ENCODE measurements around the gene FOXO3B.
"Not testable (repeated sequence)": the region's sequence is repeated elsewhere in the genome, so short reads cannot be mapped to it uniquely, and the experiment has no call there.

Gene FOXO3B

GRCh38 chr17:18661924-18662624 lies 20.0 kb downstream of the FOXO3B start:
- not testable (repeated sequence) for DNase-seq (ENCODE audit: low spot score)

DNA sequence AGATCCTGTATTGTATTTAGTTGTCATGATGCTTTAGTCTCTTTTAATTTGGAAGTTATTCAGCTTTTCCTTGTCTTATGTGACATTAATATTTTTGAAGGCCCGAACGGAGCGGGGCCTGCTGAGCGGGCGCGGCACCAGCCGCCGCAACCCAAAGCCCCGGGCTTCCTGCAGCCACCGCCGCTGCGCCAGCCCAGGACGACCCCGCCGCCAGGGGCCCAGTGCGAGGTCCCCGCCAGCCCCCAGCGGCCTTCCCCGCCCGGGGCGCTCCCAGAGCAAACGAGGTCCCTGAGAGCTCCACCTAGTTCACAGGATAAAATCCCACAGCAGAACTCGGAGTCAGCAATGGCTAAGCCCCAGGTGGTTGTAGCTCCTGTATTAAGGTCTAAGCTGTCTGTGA lies 32.0 kb downstream of the FOXO3B start:
- DNase-seq (ENCODE audit: low spot score): not testable (repeated sequence)

DNA sequence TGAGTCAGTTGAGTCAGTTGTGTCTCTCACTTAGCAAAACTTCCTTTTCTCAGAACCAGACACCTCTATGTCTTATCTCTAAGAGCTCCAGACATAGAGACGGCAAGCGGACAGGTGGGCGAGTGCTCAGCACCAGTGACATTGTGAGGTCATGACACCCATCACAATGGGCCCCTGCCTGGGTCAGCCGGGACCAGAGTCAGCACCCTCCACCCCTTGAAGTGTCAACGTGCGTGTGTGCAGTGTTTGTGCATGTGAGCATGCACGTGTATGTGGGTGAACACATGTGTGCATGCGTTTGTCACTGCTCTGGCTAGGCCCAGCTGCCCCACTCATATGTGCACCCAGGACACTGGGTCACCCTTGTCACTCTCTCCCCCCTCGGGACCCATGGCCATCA lies 37.8 kb downstream of the FOXO3B start, which contains the start of gene TBC1D28:
Gene TBC1D28, minus strand, starts transcription at position 101 of the 400 bp plus-strand sequence. CDS start 3,039 bp downstream, outside the sequence.
- not testable (repeated sequence) for DNase-seq (ENCODE audit: low spot score)

GRCh38 chr17:18643124-18643523 lies 39.0 kb downstream of the FOXO3B start:
- not testable (repeated sequence) for DNase-seq (ENCODE audit: low spot score)

DNA sequence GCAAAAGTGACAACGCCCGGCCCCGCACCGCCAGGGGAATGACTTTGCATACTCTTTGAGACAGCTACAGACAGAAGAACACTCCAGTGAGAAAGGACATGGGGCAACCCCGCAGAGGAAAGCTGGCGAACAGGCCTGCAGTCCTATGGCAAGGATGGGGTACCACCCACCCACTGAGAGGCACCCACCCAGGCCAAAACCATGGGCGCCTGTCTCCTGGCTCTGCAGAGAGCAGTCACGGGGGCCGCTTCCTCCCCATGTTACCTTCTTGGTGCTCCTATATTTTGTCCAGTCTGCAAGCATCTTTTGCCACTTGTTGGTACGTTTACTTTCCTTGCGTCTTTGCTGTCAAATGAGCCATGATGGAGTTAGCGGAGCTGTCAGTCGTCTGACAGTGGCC lies 43.8 kb downstream of the FOXO3B start:
- DNase-seq (ENCODE audit: low spot score): not testable (repeated sequence)

- DNase-seq (ENCODE audit: low spot score): not testable (repeated sequence)
Measured at GRCh38 chr17:18636237-18636636, 45.9 kb downstream of the FOXO3B start.

DNA sequence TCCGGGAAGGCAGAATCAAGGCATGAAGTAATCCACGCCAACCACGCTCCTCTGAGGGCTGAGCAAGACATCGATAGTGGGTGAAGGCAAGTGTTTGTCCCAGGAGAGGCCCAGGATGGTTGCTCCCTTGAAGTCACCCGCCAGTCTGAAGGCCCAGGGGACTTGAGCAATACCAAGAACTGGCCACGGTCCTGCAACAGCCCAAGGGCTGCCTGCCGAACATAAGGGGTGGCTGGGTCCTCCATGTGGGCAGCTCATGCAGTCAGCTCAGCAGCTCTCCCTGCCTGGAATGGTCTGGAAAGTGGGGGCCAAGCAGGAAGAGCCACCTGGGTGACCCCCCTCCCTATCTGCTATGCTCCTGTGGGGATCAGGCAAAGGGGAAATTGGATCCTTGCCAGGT lies 46.3 kb downstream of the FOXO3B start:
- DNase-seq (ENCODE audit: low spot score): not testable (repeated sequence)

GRCh38 chr17:18634550-18635263 lies 47.4 kb downstream of the FOXO3B start:
- DNase-seq (ENCODE audit: low spot score): not testable (repeated sequence)

Small RNAs within 50 kb of the gene (small RNA-seq; reads per million reads assigned to genes)
- gene AC026271.2 (0 reads per million in 2 experiments), gene AC026271.4 (0 reads per million in 2 experiments)

Data from SK-N-DZ (cell line).